Measurements from ENCODE around the gene PRL.

The PRL gene

GRCh38 chr6:22296067-22296466 is 769 bp downstream of the PRL start:
- Histone ChIP-seq H3K27ac (no peak overlapping the region), H3K4me3 (no peak overlapping the region)
- no peak for TF ChIP-seq CTCF (IDR thresholded peaks at IDR 0.05)
- no peak for DNase-seq (ENCODE audit: low spot score)

GRCh38 chr6:22295145-22295544 is 1.7 kb downstream of the PRL start:
- TF ChIP-seq CTCF (IDR thresholded peaks at IDR 0.05): no peak
- no peak for DNase-seq (ENCODE audit: low spot score)
- H3K4me3 ChIP-seq: no peak overlapping the region
- H3K27ac ChIP-seq: no peak overlapping the region

GRCh38 chr6:22294301-22294700 is 2.5 kb downstream of the PRL start:
- no peak for DNase-seq (ENCODE audit: low spot score)
- Histone ChIP-seq H3K27ac (no peak overlapping the region), H3K4me3 (no peak overlapping the region)
- TF ChIP-seq CTCF (IDR thresholded peaks at IDR 0.05): no peak

GRCh38 chr6:22290045-22290444 is 6.8 kb downstream of the PRL start:
- Histone ChIP-seq H3K27ac (no peak overlapping the region), H3K4me3 (no peak overlapping the region)
- no peak for DNase-seq (ENCODE audit: low spot score)
- TF ChIP-seq CTCF (IDR thresholded peaks at IDR 0.05): no peak

GRCh38 chr6:22288721-22289120 is 8.1 kb downstream of the PRL start:
- no peak overlapping the region for H3K27ac ChIP-seq
- H3K4me3 ChIP-seq: no peak overlapping the region
- TF ChIP-seq CTCF (IDR thresholded peaks at IDR 0.05): no peak
- no peak for DNase-seq (ENCODE audit: low spot score)

GRCh38 chr6:22284666-22285065 is 12.2 kb downstream of the PRL start:
- no peak overlapping the region for H3K4me3 ChIP-seq
- H3K27ac ChIP-seq: no peak overlapping the region
- DNase-seq (ENCODE audit: low spot score): no peak
- TF ChIP-seq CTCF (IDR thresholded peaks at IDR 0.05): no peak

- TF ChIP-seq CTCF (IDR thresholded peaks at IDR 0.05): no peak
- Histone ChIP-seq H3K27ac (no peak overlapping the region), H3K4me3 (no peak overlapping the region)
- no peak for DNase-seq (ENCODE audit: low spot score)
Measured at GRCh38 chr6:22281341-22282085, 15.3 kb downstream of the PRL start.

All from coronary artery (tissue), 2 donors.